Stimulated activated CD8-positive, alpha-beta memory T cell treated with anti-CD3 and anti-CD28 coated beads, Interleukin-4, amount 100 ng/mL, for 4 hours (primary cell): Measurements from ENCODE around the gene GBP2.
"Not testable (repeated sequence)": the region's sequence is repeated elsewhere in the genome, so short reads cannot be mapped to it uniquely, and the experiment has no call there.

Experiments
- DNase-seq, 2 donors: peaks; one replicate each; pipeline ENCODE4 v3.0.0-alpha.2; 2020; ENCODE audit warnings: low read depth in 2 of 2, low spot score in 1 of 2

The GBP2 gene

DNA sequence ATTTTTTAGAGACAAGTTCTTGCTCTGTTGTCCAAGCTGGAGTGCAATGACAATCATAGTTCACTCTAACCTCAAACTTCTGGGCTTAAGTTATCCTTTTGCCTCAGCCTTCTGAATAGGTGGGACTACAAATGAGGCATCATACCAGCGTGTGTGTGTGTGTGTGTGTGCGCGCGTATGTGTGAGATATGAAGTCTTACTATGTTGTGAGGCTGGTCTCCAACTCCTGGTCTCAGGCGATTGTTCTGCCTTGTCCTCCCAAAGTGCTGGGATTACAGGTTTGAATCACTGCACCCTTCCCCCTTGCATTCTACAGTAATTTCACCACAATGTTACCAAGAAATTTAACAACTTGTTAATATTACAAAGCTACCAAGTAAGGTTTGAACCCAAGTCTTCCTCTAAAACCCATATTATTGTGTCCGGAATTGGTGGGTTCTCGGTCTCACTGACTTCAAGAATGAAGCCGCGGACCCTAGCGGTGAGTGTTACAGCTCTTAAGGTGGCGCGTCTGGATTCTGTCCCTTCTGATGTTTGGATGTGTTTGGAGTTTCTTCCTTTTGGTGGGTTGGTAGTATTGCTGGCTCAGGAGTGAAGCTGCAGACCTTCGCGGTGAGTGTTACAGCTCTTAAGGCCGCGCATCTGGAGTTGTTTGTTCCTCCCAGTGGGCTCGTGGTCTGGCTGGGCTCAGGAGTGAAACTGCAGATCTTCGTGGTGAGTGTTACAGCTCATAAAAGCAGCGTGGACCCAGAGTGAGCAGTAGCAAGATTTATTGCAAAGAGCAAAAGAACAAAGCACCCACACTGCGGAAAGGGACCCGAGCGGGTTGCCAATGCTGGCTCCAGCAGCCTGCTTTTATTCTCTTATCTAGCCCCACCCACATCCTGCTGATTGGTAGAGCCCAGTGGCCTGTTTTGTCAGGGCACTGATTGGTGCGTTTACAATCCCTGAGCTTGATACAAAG lies 970 bp upstream of the GBP2 start:
- peak; percentile 71 to 74 for DNase-seq

DNA sequence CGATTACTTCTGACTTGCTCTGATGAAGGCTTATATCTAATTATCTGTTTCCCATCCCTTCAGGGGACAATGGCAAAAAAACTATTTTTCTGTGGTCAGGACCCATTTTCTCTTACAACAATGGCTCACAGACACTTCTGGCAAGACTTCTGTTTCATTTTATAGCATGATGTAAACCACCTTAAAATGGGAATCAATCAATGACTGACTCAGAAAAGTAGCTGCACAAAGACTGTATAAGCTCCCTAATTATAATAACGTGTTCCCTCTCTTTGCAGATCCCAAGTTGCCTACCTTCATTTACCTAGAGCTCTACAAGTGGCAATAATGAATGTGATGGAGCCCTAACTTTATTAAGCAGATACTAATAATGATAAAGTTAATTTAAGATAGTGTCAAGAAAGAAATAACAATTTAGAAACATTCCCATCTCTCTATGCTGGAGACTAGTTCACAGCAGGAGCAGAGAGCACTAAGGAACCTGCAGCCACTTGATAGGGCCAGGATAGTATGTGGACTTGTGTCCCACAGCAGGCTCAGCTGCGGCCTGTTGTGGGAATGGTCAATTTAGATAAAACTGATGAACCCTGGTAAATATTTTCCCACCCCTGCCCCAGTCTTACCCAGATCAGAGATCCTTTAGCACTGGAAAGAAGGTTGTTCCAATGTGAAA lies 538 bp downstream of the GBP2 start:
- DNase-seq = no peak

DNA sequence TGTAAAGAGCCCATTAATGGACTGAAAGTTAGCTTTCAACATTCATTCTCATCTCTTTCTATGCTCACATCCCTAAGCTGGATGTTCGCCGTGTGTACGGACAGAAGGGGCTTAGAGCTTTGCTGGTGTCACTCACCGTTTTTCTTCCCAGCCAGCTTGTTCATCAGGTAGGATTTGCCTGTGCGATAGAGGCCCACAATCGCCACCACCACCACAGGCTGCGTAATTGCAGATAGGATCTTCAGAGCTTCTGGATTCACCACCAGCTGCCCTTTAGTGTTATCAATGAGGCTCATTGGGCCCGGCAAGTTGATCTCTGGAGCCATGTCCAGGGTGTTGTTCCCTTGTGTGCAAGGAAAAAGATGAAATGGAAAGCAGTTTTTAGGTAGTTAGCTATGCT lies 4.3 kb downstream of the GBP2 start:
- no peak for DNase-seq

DNA sequence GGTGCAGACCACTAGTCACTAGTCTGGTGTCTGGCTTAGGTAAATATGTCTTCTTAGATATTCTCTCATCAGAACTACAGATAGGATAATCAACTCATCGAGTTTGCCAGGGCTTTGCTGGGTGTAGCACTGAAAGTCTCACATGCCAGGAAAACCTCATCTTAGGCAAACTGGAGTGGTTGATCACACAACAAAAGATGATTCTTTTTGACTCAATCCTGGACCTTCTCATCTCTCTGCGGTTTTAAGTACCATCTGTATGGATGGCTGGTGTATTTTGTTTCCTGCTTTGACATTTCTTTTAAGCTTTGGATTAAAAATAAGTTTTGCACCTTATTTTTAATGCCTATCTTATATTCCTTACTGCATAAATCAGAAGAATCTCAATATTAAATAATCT lies 11.3 kb downstream of the GBP2 start:
- DNase-seq = no peak

GRCh38 chr1:89112871-89113613 lies 12.9 kb downstream of the GBP2 start:
- DNase-seq = no peak

DNA sequence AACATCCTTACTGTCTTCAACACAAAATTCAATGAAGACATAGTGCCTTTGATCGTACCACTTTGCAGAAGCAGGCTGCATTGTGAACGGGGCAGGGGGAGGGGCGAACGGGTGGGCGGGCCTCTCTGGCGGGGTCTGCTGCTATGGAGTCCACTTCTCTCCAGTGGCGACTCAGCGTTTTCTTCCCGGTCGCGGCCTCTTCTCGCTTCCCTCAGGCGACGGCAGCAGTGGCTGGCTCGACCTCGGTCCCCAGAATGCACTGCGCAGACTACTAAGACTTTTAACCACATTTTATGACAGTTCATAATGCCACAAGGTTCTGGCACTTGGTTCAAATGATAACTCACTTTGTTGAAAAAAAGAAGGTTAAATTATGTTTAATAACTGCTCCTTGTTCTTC lies 21.2 kb downstream of the GBP2 start:
- no peak for DNase-seq

DNA sequence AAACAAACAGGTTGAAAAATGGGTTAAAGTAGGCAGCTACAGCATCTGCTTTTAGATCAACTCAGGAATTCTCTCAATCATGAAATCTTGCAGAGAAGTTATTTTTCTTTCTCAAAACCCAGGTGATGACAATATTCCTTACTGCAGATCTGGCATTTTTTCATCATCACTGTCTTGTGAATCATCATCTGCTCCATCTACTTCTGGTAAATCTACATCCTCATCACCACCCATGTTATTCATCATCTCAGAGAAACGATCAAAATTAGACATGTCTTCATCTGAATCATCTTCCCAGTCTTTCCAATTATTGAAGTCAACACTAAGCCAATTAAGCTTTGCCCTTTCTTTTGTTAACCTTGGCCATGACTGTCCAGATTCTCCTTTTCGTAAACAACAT lies 21.8 kb downstream of the GBP2 start:
- no peak for DNase-seq

DNA sequence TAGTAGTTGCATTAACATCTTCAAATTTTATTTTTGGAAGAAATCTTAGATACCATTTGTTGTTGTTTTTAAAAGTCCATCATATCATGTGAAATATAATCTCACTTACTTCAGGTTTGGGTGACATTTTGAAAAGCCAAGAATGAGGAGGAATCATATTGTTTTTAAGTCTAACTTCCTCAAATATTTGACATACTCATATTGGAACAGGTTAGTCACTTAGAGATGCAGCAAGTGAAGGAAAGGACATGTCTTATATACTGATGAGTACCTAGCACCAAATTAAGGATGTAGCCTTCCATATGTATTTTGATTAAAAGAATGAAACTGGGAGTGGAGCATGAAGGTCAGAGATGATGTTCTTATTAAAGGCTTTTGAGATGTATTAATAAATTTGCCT lies 23.9 kb downstream of the GBP2 start:
- no peak for DNase-seq

- no peak for DNase-seq
Observed at GRCh38 chr1:89100412-89100811, 25.5 kb downstream of the GBP2 start.

DNA sequence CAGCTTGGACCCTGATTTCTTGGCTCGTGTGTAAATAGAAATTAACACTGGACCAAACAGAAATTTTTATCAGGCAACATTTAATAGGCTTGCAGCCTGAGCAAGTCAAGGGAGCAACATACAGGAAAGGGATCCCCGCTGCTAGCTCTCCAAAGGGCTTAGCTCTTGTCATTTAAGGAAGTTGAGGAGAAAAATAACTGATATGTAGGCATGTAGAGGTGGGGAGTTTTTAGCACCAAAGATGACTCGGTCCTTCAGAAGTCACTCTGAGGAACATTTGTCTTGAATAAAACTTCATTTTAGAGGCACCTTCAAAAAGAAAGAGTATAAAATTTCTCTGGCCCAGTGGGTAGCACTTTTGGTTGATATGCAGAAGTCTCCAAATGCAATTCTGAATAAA lies 27.1 kb downstream of the GBP2 start:
- no peak for DNase-seq

GRCh38 chr1:89095737-89096136 lies 30.2 kb downstream of the GBP2 start:
- DNase-seq = no peak

DNA sequence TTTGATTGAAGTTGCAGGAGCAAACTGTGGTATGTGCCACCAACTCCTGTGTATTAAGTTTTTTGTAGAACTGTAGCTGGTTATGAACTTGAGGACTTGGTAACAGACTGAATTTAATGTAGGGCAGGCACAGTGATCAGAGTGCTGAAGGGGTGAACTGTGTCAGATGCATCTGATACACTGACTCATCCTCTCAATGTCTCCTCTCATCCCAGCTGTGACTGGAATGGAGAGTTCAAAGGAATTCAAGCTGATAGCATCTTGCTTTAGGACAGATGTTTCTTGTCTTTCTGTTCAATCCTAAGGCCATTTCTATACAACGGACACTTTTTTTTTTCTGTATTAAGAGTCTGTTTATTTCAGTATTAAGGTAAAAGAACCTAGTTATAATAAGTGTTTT lies 36.0 kb downstream of the GBP2 start:
- no peak for DNase-seq

- DNase-seq = no peak
Observed at GRCh38 chr1:89088572-89088971, 37.3 kb downstream of the GBP2 start.

DNA sequence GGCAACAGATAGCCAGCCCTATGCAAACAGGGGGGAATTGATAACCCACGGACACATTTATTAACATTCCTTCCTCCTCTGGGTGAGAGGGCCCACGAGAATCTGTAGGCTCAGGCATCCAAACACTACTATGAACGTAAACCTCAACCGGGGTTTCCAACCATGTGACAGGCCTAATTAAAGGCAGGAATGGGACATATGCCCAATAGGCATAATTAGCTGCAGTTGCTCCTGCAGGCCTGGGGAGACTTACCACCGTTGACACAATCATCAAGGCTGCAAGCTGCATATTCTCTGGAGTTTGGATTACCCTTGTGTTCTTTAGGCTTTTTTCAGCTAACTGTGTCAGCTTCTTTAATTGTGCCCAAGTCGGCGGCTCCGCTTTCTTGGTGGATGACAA lies 38.7 kb downstream of the GBP2 start:
- DNase-seq = no peak

DNA sequence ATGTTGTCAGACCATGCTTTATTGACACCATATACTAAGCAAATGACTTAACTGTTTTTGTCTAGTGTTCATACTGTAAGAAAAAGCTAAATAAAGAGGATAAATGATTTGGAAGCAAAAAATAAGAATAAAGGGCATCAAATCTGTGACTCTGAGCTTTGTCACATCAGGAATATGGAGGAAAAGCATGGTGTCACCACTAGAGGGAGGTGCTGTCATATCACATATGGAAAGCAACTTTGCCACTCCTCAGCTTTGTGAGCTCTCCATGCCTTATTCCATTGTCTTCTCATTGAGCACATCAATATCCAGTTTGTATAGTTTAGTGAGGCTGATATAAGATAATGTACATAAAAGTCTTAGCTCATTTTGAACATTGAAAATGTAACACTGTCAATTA lies 40.1 kb downstream of the GBP2 start:
- no peak for DNase-seq

GRCh38 chr1:89081005-89081404 lies 44.9 kb downstream of the GBP2 start:
- DNase-seq = no peak

GRCh38 chr1:89080068-89080467 lies 45.8 kb downstream of the GBP2 start:
- DNase-seq = not testable (repeated sequence)

- DNase-seq = not testable (repeated sequence)
Observed at GRCh38 chr1:89072466-89073065, 53.3 kb downstream of the GBP2 start.

DNA sequence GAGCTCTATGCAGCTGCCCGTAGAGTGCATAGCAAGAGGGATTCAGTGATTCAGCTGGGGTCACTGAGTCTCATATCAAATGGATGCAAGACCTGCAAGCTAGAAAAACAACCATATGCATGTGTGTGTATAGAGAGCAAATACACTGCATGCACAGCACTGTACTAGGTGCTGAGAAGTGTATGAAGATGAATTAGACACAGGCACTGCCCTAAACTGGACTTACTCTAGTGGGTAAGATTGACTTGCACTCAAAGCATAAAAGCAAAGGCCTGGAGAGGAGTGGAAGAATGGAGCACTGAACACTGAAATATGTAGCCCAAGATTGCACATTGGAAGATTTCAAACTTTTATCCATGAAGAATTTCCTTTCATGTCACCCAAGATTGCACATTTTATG lies 55.4 kb downstream of the GBP2 start:
- DNase-seq = no peak

DNA sequence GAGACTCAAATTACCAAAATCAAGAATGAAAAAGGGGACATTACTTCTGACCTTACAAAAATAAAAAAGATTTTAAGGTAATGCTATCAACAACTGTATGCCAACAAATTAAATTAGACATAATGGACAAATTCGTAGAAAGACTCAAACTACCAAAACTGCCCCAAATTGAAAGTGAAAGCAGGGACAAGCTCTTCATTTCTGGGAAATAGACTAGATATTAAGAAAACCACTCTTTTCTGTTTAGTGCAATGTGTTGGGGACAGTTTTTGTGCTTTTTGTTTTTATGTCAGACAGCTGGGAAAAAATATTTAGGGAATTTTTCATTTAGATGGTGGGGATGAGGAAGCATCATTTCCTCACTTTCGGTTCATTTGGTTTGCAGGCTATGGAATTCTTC lies 56.0 kb downstream of the GBP2 start:
- DNase-seq = no peak

GRCh38 chr1:89068291-89068690 lies 57.6 kb downstream of the GBP2 start:
- no peak for DNase-seq
